Type B pancreatic cell (in vitro differentiated cells): Measurements from ENCODE around the gene GDF15. TPM values are rescaled to one million over a fixed set of nuclear protein-coding genes. Genes with fewer than 3 reads are reported as not detected.

ENCODE experiments used
- DNase-seq: peaks from one replicate; pipeline ENCODE4 v3.0.0; 2021; ENCODE audit warnings: mixed read lengths; ENCODE audit not compliant: unreplicated experiment; ENCODE audit errors: extremely low spot score
- H3K27ac Mint-ChIP-seq: 2 replicates; pipeline ENCODE4 v1.8.0; 2021; ENCODE audit warnings: mild to moderate bottlenecking, mixed read lengths
- H3K27me3 Mint-ChIP-seq: 2 replicates; pipeline ENCODE4 v1.8.0; 2021; ENCODE audit warnings: mixed read lengths
- H3K36me3 Mint-ChIP-seq: 2 replicates; pipeline ENCODE4 v1.8.0; 2021; ENCODE audit warnings: mixed read lengths
- H3K4me1 Mint-ChIP-seq: one replicate; pipeline ENCODE4 v1.8.0; 2021; ENCODE audit warnings: mixed read lengths; ENCODE audit not compliant: unreplicated experiment
- H3K4me3 Mint-ChIP-seq: 2 replicates; pipeline ENCODE4 v1.8.0; 2021; ENCODE audit warnings: mild to moderate bottlenecking, mixed read lengths
- H3K9me3 Mint-ChIP-seq: 2 replicates; pipeline ENCODE4 v1.8.0; 2021; ENCODE audit warnings: mixed read lengths
- long read RNA-seq: library from polyadenylated mRNA; unstranded; transcript quantifications from one replicate; pipeline ENCODE4 v2.0.0, GENCODE V29; 2020
- total RNA-seq: library from RNA; stranded (reverse); gene quantifications from 2 replicates; pipeline ENCODE4 v1.2.1, GENCODE V29; 2021; ENCODE audit warnings: low replicate concordance
- TF ChIP-seq, protein P1 (sequence below): fragments of 200-600 bp; sonication (generic); conservative IDR thresholded peaks from 2 replicates; pipeline ENCODE4 v1.5.0; 2021; ENCODE audit warnings: antibody characterized with exemption, mild to moderate bottlenecking

The GDF15 gene, protein sequence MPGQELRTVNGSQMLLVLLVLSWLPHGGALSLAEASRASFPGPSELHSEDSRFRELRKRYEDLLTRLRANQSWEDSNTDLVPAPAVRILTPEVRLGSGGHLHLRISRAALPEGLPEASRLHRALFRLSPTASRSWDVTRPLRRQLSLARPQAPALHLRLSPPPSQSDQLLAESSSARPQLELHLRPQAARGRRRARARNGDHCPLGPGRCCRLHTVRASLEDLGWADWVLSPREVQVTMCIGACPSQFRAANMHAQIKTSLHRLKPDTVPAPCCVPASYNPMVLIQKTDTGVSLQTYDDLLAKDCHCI
- 102 and 106 TPM in 2 replicates for total RNA-seq
- long read RNA-seq, transcript GDF15-201 (2 exons, 1,200 nt): major isoform, 47 of 50 reads
- long read RNA-seq, partial matches to known transcripts: 0 of 50 reads
- long read RNA-seq, other reads (novel, unspliced or antisense): 3 of 50 reads

DNA sequence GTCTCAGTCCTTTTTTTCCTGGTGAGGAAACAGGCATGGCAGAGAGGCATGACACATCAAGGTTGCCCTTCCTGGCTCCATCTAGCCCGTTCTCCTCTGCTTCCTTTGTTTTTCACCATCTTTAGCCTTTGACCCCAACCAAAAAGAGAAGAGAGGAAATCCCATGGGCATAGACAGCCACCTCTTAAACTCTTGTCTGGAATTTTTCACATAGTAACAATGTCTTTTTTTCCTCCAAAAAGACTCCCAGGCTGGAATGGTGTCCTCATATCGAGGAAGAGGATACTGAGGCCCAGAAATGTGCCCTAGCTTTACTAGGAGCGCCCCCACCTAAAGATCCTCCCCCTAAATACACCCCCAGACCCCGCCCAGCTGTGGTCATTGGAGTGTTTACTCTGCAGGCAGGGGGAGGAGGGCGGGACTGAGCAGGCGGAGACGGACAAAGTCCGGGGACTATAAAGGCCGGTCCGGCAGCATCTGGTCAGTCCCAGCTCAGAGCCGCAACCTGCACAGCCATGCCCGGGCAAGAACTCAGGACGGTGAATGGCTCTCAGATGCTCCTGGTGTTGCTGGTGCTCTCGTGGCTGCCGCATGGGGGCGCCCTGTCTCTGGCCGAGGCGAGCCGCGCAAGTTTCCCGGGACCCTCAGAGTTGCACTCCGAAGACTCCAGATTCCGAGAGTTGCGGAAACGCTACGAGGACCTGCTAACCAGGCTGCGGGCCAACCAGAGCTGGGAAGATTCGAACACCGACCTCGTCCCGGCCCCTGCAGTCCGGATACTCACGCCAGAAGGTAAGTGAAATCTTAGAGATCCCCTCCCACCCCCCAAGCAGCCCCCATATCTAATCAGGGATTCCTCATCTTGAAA, at the start of gene GDF15:
TSS of gene GDF15 (plus strand) at position 484 of the 868 bp plus-strand sequence. CDS start at position 516, 32 bp downstream.
- TF ChIP-seq, protein P1, sequence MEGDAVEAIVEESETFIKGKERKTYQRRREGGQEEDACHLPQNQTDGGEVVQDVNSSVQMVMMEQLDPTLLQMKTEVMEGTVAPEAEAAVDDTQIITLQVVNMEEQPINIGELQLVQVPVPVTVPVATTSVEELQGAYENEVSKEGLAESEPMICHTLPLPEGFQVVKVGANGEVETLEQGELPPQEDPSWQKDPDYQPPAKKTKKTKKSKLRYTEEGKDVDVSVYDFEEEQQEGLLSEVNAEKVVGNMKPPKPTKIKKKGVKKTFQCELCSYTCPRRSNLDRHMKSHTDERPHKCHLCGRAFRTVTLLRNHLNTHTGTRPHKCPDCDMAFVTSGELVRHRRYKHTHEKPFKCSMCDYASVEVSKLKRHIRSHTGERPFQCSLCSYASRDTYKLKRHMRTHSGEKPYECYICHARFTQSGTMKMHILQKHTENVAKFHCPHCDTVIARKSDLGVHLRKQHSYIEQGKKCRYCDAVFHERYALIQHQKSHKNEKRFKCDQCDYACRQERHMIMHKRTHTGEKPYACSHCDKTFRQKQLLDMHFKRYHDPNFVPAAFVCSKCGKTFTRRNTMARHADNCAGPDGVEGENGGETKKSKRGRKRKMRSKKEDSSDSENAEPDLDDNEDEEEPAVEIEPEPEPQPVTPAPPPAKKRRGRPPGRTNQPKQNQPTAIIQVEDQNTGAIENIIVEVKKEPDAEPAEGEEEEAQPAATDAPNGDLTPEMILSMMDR: peak; percentile 74
- peak within 1 kb of the TSS; percentile 87 for H3K27ac Mint-ChIP-seq
- no peaks in the 10 kb centered on the region for H3K9me3 Mint-ChIP-seq
- H3K4me3 Mint-ChIP-seq: peak within 1 kb of the TSS; percentile 85
- no peaks in the 10 kb centered on the region for H3K36me3 Mint-ChIP-seq
- H3K27me3 Mint-ChIP-seq: peaks cover 14% of the 10 kb centered on the region
- DNase-seq: peak; percentile 79
- H3K4me1 Mint-ChIP-seq: peaks cover 16% of the 10 kb centered on the region

DNA sequence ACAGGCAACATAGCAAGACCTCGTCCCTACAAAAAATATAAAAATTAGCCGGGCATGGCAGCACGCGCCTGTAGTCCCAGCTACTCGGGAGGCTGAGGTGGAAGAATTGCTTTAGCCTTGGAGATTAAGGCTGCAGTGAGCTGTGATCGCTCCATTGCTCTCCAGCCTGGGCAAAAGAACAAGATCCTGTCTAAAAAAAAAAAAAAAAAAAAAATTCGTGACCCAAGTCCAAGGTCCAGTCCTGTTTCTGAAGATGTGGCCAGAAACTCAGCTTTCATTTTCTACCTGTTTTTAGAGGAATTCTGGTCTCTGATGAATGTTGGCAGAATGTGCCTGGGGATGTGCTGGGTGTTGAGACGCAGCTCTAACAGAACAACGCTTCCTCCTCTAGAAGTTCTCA, 47.4 kb upstream of the GDF15 start:
- TF ChIP-seq, protein P1: no peak
- no peak for DNase-seq
- Mint-ChIP-seq H3K36me3 (no peaks in the 10 kb centered on the region), H3K27me3 (no peaks in the 10 kb centered on the region), H3K4me3 (peak overlapping the region; percentile 71), H3K4me1 (peaks cover 13% of the 10 kb centered on the region), H3K27ac (peak overlapping the region; percentile 78), H3K9me3 (no peaks in the 10 kb centered on the region)

DNA sequence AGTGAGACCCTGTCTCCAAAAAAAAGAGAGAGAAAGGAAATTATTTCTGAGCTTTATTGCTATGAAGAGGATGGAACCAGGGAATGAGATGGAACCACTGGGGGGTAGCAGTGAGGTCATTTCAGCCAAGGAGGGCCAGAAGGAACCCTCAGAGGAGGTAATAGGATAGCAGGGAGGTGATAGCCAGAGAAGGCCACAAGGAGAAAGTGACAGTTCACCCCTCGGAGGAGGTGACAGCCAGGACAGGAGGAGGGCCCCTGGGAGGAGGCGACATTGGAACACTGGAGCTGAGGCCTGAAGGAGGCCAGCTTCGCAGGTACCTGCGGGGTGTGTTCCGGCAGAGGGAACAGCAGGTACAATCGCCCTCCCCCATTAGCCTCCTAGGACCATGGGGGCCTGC, 46.2 kb upstream of the GDF15 start:
- Mint-ChIP-seq H3K4me3 (peak overlapping the region; percentile 88), H3K27me3 (no peaks in the 10 kb centered on the region), H3K27ac (peak overlapping the region; percentile 22), H3K36me3 (no peaks in the 10 kb centered on the region), H3K9me3 (no peaks in the 10 kb centered on the region), H3K4me1 (peaks cover 22% of the 10 kb centered on the region)
- no peak for DNase-seq
- TF ChIP-seq, protein P1: peak; percentile 35

DNA sequence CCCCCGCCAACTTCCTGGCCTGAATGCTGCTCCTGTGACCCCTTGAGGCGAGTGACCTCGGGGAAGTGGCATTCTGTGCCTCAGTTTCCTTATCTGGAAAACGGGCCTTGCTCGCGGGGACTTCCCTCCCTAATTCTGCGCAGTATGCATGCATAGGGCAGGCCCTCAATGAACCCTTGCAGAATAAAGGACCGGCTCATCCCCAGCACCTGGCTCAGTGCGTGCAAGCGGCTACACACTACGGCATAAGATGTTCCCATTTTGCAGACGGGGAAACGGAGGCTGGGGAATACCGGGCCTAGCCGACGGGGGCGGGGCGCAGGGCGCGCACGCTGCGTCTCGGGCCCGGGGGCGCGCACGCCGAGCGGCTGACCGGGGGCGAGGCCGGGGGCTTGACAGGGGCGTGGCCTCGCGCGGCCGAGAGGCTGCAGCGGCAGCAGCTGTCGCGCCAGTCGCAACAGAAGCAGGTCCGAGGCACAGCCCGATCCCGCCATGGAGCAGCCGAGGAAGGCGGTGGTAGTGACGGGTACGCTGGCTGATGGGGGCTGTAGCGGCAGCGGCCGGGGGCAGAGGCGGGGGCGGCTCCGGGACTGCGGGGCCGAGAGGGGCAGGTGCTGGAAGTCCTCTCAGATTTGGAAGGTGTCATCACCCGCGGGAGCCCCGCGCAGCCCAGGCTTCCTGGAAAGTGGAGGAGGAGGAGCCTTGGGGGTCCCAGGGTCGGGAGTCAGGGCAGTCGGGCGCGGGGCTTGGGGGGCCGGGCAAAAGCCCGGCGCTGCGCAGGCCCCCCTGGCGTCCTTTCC, 45.6 kb upstream of the GDF15 start, which contains the start of gene PGPEP1:
TSS of gene PGPEP1 (plus strand) at position 409 of the 800 bp plus-strand sequence. CDS start at position 493, 84 bp downstream.
- DNase-seq: peak; percentile 84
- Mint-ChIP-seq H3K27ac (peak within 1 kb of the TSS; percentile 63), H3K4me3 (peak within 1 kb of the TSS; percentile 88), H3K27me3 (no peaks in the 10 kb centered on the region), H3K4me1 (peaks cover 25% of the 10 kb centered on the region), H3K36me3 (no peaks in the 10 kb centered on the region), H3K9me3 (no peaks in the 10 kb centered on the region)
- TF ChIP-seq, protein P1: no peak
